Esophagus squamous epithelium (tissue), 5 donors: Measurements from ENCODE around the gene ADGRA3. TPM values are rescaled to one million over a fixed set of nuclear protein-coding genes. Genes with fewer than 3 reads are reported as not detected.

Experiments used
- DNase-seq: peaks from one replicate; lab custom pipeline; 2025; lab: John Stamatoyannopoulos, UW
- H3K27ac ChIP-seq, 4 donors: fragments of 200-600 bp; sonication (generic); one replicate each; pipeline ENCODE4 v1.5.1; 2016 to 2019; ENCODE audit warnings: mild to moderate bottlenecking in 1 of 4
- H3K27me3 ChIP-seq, 4 donors: fragments of 200-600 bp; sonication (generic); 1 replicate in 3 of 4; 2 replicates in 1 of 4; pipeline versions ENCODE4 v1.5.1 to v1.6.0; 2017 to 2021; ENCODE audit warnings: antibody characterized with exemption in 1 of 4
- H3K36me3 ChIP-seq, 3 donors: fragments of 200-600 bp; sonication (generic); one replicate each; pipeline ENCODE4 v1.5.1; 2016 to 2019
- H3K4me1 ChIP-seq, 3 donors: fragments of 200-600 bp; sonication (generic); one replicate each; pipeline ENCODE4 v1.5.1; 2017 to 2019
- H3K4me3 ChIP-seq, 4 donors: fragments of 200-600 bp; sonication (generic); 1 replicate in 3 of 4; 2 replicates in 1 of 4; pipeline ENCODE4 v1.5.1; 2016 to 2019; ENCODE audit warnings: mild to moderate bottlenecking in 2 of 4, moderate library complexity in 1 of 4
- H3K9me3 ChIP-seq, 3 donors: fragments of 200-600 bp; sonication (generic); one replicate each; pipeline ENCODE4 v1.5.1; 2016 to 2019
- CTCF ChIP-seq, 6 experiments: fragments of 450-650 bp in 4 of 6; fragments of 200-600 bp in 2 of 6; sonication (generic) in 2 of 6; IDR thresholded peaks; one replicate each; pipeline ENCODE4 v1.5.1; 2016 to 2019; ENCODE audit warnings: antibody characterized with exemption in 6 of 6, mild to moderate bottlenecking in 4 of 6, moderate library complexity in 4 of 6
- POLR2A ChIP-seq, 4 donors: fragments of 450-650 bp; IDR thresholded peaks; one replicate each; pipeline ENCODE4 v1.6.1; 2017; ENCODE audit warnings: antibody characterized with exemption in 4 of 4, mild to moderate bottlenecking in 4 of 4, moderate library complexity in 3 of 4
- WGBS, 2 donors: methylation state at CpG; one replicate each; pipeline ENCODE4 v1.1.5; 2018; 5-methylcytosine and 5-hydroxymethylcytosine counted together
- intact Hi-C: fragments of 100-400 bp; cut with DNase I; formaldehyde crosslinking; loops from one replicate; pipeline ENCODE4 v1.15.0; 2022
- total RNA-seq, 4 donors: library from RNA; depleted of rRNA; stranded (reverse); fragments of >200 nt; gene quantifications; one replicate each; pipeline ENCODE4 v1.1.0, GENCODE V29; 2016
- donor health status: DM: yes; HTN: yes; CAD: no.

ADGRA3 gene
- total RNA-seq, 4 donors from 2014 or later: 5.4 to 20.4 (median 12.9) TPM

- no peaks in the 10 kb centered on the region for H3K9me3 ChIP-seq
- H3K27ac ChIP-seq: no peak overlapping the region
- no peaks in the 10 kb centered on the region for H3K36me3 ChIP-seq
- H3K4me3 ChIP-seq: no peak overlapping the region
- intact Hi-C loops: no loop called here
- 89 to 91% methylated on average over 4 of the region's 4 CpGs for WGBS, 2 donors
- no peaks in the 10 kb centered on the region for H3K27me3 ChIP-seq
- no peaks in the 10 kb centered on the region for H3K4me1 ChIP-seq
- no peak for DNase-seq
- no peak for TF ChIP-seq POLR2A (IDR thresholded peaks at IDR 0.05)
- no peak for TF ChIP-seq CTCF (IDR thresholded peaks at IDR 0.05)
Measured at GRCh38 chr4:22465349-22465748, 50.5 kb downstream of the ADGRA3 start.

- intact Hi-C loops: no loop called here
- 80 to 92% methylated on average over 3 to 4 of the region's 5 CpGs for WGBS, 2 donors
- no peak overlapping the region for H3K27ac ChIP-seq
Measured at GRCh38 chr4:22463179-22463578, 52.7 kb downstream of the ADGRA3 start.

GRCh38 chr4:22462688-22463087 lies 53.2 kb downstream of the ADGRA3 start:
- intact Hi-C loops: no loop called here
- TF ChIP-seq POLR2A (IDR thresholded peaks at IDR 0.05): no peak
- no peak for TF ChIP-seq CTCF (IDR thresholded peaks at IDR 0.05)
- H3K9me3 ChIP-seq: no peaks in the 10 kb centered on the region
- H3K4me1 ChIP-seq: no peaks in the 10 kb centered on the region
- no peak for DNase-seq
- H3K4me3 ChIP-seq: no peak overlapping the region
- 87 to 100% methylated on average over 2 of the region's 3 CpGs for WGBS, 2 donors
- no peaks in the 10 kb centered on the region for H3K36me3 ChIP-seq
- no peak overlapping the region for H3K27ac ChIP-seq
- H3K27me3 ChIP-seq: no peaks in the 10 kb centered on the region

More at GRCh38 chr4:22463179-22463578, 52.7 kb downstream of the ADGRA3 start:
- no peaks in the 10 kb centered on the region for H3K36me3 ChIP-seq
- no peak for TF ChIP-seq POLR2A (IDR thresholded peaks at IDR 0.05)
- no peak for TF ChIP-seq CTCF (IDR thresholded peaks at IDR 0.05)
- H3K27me3 ChIP-seq: no peaks in the 10 kb centered on the region
- H3K4me1 ChIP-seq: no peaks in the 10 kb centered on the region
- H3K4me3 ChIP-seq: no peak overlapping the region
- no peaks in the 10 kb centered on the region for H3K9me3 ChIP-seq
- DNase-seq: no peak

- DNase-seq: no peak
- no peak for TF ChIP-seq CTCF (IDR thresholded peaks at IDR 0.05)
- no peak for TF ChIP-seq POLR2A (IDR thresholded peaks at IDR 0.05)
- Histone ChIP-seq H3K4me1 (no peaks in the 10 kb centered on the region), H3K27me3 (no peaks in the 10 kb centered on the region), H3K9me3 (no peaks in the 10 kb centered on the region), H3K36me3 (no peaks in the 10 kb centered on the region), H3K27ac (no peak overlapping the region), H3K4me3 (no peak overlapping the region)
- intact Hi-C loops: no loop called here
Measured at GRCh38 chr4:22460266-22460665, 55.6 kb downstream of the ADGRA3 start.

GRCh38 chr4:22458098-22458497 lies 57.8 kb downstream of the ADGRA3 start:
- Histone ChIP-seq H3K4me3 (no peak overlapping the region), H3K4me1 (no peaks in the 10 kb centered on the region), H3K9me3 (no peaks in the 10 kb centered on the region), H3K36me3 (no peaks in the 10 kb centered on the region), H3K27ac (no peak overlapping the region), H3K27me3 (no peaks in the 10 kb centered on the region)
- DNase-seq: no peak
- intact Hi-C loops: no loop called here
- whole genome bisulfite sequencing, 2 donors: 86 to 89% methylated on average over 4 of the region's 4 CpGs
- TF ChIP-seq CTCF (IDR thresholded peaks at IDR 0.05) (no peak), POLR2A (IDR thresholded peaks at IDR 0.05) (no peak)
